Amniotic stem cell (primary cell): ENCODE data around the gene MEGF10.
"Not testable (repeated sequence)": the region's sequence is repeated elsewhere in the genome, so short reads cannot be mapped to it uniquely, and the experiment has no call there.

Source experiments
- DNase-seq: peaks from one replicate; lab custom pipeline; 2025; lab: John Stamatoyannopoulos, UW

MEGF10 gene

GRCh38 chr5:127298036-127298429 is 7.4 kb downstream of the MEGF10 start:
- DNase-seq = no peak

DNA sequence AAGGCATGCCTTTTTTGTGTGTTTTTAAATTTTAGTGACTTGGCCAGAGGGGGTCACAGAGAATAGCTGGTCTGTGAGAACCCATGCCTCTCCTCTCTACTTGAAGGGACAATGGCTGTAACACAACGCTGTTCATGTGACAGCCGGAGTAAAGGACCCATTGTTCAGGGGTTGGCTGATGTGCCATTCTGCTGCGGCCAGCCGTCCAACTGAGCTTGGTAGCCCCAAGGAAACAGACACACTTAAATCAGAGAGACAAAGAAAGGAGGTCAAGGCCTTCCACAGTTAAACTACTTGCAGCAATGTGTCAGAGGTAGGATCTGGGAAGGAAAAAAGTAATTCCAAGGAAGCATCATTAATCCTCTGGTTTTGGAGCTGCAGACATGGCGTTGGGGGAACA is 8.1 kb downstream of the MEGF10 start:
- no peak for DNase-seq

- no peak for DNase-seq
These were observed 9.1 kb downstream of the MEGF10 start for GRCh38 chr5:127299678-127300077.

DNA sequence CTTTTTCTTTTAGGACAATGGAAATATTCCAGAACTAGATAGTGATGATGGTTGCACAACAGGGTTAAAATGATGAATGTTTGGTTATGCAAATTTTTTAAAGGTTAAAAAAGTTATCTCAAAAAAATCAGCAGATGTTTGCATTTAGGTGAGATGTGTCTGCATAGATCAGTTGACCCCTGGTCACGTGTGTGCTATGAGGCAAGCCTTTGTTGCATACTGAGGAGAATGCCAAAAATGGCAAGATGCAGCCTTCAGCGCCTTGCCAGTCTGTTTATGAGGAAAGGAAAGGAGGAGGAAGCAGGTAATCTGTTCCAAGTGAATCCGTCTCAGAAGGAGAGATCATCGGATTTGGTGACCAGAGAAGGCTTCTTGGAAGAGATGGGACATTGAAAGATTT is 11.9 kb downstream of the MEGF10 start:
- no peak for DNase-seq

GRCh38 chr5:127303404-127303803 is 12.8 kb downstream of the MEGF10 start:
- DNase-seq = no peak

DNA sequence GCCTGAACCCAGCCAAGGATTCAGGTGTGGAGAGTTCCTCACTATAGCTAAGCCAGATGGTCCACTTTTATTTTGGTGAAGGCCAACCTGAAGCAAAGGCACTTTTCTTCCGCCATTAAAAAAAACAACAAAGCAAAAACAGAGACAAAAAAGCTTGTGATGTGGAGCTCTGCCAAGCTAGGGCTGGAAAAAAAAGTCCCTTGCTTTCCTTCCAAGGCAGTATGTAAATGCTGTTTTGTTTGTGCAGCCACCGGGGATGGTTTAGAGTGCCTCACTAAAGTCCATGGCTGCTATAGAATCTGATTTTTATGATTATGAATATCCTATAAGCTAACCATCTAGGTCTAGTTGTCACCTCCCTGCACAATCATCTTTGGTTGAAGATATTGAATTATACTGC is 14.9 kb downstream of the MEGF10 start:
- no peak for DNase-seq

DNA sequence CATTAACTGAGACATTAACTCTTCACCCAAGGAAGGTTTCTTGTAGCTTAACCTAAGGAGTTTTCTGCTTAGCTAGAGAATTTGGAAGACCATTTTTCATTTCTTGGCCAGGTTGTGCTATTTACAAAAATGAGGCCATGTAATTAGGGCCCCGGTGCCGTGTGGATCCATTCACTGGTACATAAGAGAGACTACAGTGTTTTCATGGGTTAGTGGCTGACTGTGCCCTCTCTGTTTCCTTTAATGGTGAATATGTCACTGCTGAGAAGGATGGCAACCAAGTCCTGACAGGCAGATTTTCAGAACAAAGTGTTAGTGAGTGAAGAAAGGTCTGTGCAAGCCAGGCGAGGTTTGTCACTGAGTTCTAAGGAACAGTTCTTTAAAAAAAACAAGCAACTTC is 15.4 kb downstream of the MEGF10 start:
- DNase-seq = no peak

DNA sequence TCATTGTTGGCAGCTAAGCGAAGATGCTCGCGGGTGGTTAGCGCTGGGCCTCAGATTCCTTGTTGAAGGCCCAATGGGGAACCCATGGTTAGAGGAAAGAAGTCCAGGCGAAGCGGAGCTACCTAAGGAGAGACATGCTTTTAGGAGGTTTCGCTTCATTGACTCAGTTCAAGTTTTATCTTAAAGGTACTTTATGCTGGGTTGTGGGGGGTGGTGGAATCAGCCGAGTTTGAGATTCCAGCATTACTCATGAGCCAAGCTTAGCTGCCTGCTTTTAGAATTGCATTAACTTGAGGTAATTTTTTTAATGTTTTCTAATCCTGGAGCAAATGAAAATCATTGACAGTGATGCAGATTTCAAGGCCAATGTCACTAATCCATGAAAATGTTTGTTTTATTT is 16.1 kb downstream of the MEGF10 start:
- no peak for DNase-seq

- no peak for DNase-seq
These were observed 17.3 kb downstream of the MEGF10 start for GRCh38 chr5:127307868-127308267.

DNA sequence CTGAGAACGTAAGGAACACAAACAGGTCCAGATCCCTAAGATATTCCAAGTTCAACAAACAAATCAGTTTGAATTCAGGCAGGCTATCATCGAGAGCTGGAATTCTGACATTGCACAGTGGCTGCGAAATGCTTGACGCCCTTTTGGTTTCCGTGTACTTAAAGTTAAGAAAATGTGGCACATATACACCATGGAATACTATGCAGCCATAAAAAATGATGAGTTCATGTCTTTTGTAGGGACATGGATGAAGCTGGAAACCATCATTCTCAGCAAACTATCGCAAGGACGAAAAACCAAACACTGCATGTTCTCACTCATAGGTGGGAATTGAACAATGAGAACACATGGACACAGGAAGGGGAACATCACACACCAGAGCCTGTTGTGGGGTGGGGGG is 17.7 kb downstream of the MEGF10 start:
- DNase-seq = not testable (repeated sequence)

GRCh38 chr5:127308945-127309344 is 18.3 kb downstream of the MEGF10 start:
- no peak for DNase-seq

DNA sequence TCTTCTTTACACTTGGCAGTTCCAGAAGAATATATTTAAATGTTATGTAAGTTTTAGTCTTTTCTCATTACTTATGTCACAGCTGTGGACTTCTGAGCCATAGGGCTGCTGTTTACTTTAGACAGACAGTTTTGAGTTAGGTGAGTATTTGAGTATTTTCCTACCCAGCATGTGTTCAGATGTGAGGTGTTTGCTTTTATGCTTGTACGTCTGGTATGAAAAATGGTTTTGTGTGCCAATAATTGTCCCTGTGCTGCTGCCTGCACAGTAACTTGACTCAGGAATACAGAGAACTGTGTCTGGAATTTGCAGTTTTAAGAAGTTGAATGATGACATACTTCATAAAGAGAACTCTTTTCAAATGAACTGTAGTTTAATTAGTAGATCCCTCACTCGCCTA is 20.8 kb downstream of the MEGF10 start:
- DNase-seq = no peak

- no peak for DNase-seq
These were observed 21.4 kb downstream of the MEGF10 start for GRCh38 chr5:127311781-127312525.

GRCh38 chr5:127313379-127313778 is 22.8 kb downstream of the MEGF10 start:
- no peak for DNase-seq

- no peak for DNase-seq
These were observed 23.4 kb downstream of the MEGF10 start for GRCh38 chr5:127313847-127314473.

- no peak for DNase-seq
These were observed 25.4 kb downstream of the MEGF10 start for GRCh38 chr5:127316011-127316410.

- DNase-seq = not testable (repeated sequence)
These were observed 26.8 kb downstream of the MEGF10 start for GRCh38 chr5:127317385-127317784.

DNA sequence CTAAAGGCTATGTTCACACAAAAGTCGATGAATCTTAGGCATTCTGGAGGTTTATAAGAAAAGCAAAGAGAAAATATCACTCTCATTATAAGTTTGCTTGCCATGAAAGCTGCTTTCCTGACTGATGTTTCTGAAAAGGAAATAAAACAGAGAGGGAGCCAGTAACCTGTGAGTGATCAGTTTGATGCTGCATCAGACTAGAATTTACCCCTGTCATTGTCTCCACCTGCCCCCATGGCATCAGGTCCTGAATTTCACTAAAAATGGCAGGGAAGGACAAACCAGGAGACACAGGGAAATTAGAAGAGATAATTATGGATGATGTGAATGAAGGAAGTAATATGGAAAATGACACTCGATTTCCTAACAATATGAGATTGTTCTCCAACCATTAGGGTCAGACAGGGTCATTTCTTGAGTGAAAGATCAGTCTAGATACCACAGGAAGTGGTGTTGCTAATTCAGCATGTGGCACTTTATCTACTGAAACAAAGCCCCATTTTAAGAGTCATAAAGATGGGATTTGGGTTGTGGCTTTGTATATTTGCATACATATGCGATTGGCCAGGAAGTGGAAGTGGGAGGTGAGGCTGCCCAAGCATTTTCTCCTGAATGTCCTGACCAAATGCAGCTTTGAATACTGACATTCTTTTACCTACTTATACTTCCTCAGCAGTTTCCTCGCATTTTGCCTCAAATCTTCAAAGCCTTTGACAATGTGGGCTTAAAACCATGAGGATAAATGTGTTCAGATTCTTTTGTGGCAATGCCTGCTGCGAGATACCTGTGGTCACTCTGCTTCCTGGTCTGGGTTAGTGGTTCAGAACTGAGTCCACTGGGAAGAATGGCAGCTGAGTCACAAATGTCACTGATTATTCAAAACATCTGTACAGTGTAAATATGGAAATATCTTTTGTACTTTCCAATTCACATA is 29.7 kb downstream of the MEGF10 start:
- no peak for DNase-seq

- DNase-seq = no peak
These were observed 30.9 kb downstream of the MEGF10 start for GRCh38 chr5:127321465-127321864.

- no peak for DNase-seq
These were observed 31.8 kb downstream of the MEGF10 start for GRCh38 chr5:127322403-127322802.

- DNase-seq = no peak
These were observed 34.2 kb downstream of the MEGF10 start for GRCh38 chr5:127324756-127325155.

DNA sequence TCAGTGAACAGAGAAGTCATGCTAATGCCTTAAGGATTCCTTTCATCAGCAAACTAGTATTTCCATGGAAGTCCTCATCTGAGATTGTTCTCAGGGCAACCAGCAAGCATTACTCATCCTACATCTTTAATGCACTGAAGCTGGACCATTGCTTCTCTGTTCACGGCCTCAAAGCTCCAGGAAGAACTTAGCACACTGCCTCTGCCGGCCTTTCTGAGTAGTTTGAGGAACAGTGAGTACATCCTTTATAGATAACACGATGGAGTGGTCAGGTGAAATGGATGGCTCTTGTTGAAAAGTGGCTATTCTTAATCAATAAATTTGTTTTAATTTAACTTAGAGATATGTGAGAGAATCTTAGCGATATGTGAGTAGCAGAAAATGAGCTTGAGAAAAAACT is 35.8 kb downstream of the MEGF10 start:
- no peak for DNase-seq
